HG02623 (cell line): ENCODE measurements around the gene H3-3A.
"Not testable (repeated sequence)": the region's sequence is repeated elsewhere in the genome, so short reads cannot be mapped to it uniquely, and the experiment has no call there.

Experiments used
- ATAC-seq: cut with Tn5 transposase; IDR thresholded peaks from one replicate; pipeline ENCODE4 v1.9.1; 2021; ENCODE audit warnings: moderate library complexity; ENCODE audit not compliant: unreplicated experiment

Gene H3-3A

DNA sequence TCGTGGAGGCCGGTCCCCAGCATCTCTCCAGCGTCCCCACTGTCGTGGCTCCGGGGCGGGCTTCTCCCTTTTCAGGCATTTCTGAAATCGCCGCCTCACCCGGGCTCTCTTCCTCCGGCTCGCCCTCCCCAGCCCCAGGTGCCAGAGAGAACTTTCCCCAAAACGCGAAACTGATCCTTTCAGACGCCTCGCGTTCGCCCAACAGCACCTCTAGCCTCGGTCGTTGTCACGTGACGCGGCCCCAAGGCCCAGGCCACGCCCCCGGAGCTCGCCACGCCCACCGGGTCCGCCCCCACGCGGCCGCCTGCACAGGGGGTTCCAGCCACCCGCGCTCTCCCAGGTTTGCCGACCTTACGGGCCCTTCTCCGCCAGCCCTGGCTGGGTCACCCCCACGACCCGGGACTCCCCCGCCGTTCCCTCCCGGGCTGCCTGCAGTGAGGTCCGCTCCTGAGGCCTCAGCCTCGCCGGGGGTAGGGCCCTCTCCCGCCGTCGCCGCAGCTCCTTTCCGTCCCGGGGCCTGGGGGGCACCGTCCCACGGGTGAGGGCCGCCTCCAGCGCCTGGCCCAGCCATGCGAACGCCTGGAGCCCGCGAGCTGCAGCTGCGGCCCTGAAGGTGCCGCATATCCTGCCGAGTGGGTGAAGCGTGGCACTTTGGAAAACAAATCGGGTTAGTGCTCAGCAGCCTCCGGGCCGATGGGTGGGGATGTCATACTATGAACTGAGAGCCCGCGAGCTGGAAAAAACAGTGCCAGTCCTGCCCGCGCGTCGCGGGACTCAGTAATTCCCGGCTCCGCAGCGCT, 21.0 kb downstream of the H3-3A start:
- peak; percentile 90 for ATAC-seq

DNA sequence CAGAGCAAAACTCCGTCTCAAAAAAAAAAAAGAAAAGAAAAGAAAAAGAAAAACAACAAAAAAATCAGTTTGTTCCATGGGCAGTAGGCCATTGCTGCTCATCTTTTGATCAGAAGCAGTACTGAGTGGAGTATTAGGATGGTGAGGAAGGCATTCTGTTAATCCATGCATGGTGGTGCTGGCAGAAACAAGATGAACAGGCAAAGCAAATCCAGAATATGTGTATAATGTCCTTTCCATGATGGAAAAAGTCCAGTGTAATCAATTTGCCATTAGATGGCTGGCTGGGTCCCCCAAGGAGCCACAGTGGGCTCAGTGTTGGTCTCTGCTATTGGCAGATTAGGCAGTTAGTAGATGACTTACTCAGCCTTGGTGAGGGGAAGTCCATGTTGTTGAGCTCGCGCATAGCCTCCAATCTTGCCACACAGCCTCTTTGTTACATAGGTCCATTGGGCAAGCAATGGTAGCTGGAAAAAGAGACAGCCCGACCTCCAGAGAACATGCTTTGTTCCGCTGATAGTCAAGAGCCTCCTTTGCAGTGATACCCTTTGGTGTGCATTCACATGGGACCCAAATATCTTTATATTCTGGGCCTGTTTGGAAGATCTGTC, 23.3 kb downstream of the H3-3A start:
- ATAC-seq = no peak

DNA sequence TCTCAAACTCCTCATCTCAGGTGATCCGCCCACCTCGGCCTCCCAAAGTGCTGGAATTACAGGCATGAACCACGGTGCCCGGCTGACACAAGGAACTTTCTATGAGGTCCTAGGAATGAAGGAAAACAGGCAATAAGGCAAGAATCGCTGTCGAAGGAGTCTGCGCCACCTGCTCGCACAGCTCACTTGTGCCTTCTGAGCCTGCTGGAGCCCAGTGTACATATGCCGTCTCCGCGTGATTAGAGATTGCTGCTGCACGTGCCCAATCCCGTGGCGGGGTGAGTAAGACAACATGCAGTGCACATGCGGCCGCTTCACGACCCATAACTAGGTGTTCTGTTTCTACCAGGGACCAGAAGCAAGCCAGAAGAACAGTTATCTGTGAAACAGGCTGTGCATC, 24.3 kb downstream of the H3-3A start:
- ATAC-seq = no peak

DNA sequence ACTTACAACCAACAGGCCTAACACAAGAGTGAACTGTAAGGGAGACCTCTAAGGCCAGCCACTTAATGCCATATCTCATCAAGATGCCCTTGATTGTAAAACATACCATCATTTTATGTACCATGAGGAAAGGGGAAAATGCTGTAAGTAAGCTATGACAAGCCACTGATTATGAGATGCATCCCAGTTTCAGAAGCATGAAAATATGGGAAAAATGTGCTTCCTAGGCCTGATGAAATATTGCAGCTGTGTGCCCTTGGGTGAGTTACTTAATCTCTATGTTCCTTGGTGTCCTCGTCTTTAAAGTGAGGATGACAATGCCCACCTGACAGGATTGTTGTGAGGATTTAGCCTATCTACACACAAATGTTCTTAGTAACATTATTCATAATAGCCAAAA, 28.9 kb downstream of the H3-3A start:
- no peak for ATAC-seq

DNA sequence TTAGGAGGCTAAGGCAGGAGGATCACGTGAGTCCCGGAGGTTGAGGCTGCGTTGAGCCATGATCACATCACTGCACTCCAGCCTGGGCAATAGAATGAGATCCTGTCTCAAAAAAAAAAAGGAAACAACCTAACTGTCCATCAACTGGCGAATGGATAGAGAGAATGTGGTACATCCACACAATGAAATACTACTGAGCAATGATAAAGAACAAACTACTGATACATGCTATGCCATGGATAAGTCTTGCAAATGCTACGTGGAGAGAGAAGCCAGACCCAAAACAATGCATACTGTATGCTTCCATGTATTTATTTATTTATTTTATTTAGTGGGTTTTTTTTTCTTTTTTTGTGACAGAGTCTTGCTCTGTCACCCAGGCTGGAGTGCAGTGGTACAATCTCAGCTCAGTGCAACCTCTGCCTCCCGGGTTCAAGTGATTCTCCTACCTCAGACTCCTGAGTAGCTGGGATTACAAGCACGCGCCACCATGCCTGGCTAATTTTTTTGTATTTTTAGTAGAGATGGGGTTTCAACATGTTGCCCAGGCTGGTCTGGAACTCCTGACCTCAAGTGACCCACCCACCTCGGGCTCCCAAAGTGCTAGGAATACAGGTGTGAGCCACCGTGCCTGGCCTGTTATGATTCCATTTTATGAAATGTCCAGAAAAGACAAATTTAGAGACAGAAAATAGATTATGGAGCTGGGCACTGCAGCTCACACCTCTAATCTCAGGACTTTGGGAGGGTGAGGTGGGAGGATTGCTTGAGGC, 29.7 kb downstream of the H3-3A start:
- ATAC-seq = not testable (repeated sequence)

DNA sequence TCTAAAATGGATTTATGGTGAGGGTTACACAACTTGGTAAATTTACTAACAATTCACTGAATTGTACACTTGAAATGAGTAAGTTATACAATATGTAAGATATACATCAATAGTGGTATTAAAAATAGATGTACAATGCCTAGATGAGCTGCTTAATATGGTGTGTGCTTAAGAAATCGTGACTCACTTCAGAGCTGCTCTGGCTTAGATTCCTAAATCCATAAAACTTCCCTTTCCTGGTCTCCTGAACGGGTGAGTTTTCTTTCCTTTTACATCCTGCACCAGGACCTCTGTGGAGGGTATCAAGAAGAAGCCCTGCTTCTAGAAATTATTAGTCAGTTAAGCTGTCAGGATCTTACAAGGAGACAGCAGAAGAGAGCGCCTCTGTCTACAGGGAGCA, 30.4 kb downstream of the H3-3A start:
- ATAC-seq = no peak

DNA sequence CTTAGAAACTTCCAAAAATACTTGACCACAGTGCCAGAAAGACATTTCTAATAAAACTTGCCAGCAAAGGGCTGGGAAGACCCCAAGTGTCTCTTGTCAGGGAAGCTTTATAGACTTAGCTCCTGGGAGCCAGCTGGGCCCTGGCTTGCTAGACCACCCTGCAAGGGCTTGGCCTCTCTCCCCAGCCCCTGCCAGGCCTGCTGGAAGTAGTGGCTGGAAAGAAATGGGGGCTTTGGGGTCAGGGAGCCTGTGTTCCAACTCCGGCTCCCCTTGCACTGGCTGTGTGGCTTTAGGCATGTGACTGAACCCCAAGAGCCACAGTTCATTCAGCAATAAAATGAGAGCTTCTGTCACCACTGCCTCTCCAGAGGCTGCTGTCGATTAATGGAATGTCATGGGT, 31.1 kb downstream of the H3-3A start:
- ATAC-seq = no peak

DNA sequence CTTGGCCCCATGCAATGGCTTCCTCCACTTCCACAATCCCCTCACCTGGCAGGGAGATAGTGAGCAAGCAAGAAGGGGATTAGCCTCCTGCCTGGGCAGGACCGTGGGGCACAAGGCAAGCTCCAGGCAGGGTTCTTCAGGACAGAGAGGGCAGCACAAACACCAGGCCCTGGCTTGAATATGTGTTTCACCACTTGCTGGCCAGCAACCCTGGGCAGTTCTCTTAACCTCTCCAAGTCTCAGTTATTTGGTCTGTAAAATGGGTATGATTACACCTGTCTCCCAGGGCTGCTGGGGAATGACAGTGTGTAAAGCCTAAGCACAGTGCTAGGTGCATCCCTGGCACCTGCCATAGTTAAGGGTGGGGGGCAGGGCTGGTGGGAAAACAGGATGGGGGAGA, 31.9 kb downstream of the H3-3A start:
- no peak for ATAC-seq

DNA sequence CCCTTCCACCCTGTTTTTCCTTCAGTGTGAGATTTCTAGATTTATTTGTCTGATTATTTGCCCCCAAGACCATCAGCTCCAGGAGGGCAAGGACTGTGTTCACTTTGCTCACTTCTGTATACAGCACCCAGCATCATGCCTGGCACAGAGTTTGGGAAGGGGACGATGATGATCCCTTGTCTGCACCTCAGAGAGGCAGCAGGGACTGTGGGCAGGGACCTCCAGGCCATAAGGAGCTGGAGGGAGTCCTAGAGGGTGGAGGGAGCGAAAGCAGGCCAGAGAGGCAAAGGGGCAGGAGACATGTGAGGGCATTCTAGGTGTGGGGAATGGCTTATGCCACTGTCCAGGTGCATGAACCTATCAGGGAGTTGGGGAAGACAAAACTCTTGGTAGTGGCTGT, 32.8 kb downstream of the H3-3A start:
- no peak for ATAC-seq

DNA sequence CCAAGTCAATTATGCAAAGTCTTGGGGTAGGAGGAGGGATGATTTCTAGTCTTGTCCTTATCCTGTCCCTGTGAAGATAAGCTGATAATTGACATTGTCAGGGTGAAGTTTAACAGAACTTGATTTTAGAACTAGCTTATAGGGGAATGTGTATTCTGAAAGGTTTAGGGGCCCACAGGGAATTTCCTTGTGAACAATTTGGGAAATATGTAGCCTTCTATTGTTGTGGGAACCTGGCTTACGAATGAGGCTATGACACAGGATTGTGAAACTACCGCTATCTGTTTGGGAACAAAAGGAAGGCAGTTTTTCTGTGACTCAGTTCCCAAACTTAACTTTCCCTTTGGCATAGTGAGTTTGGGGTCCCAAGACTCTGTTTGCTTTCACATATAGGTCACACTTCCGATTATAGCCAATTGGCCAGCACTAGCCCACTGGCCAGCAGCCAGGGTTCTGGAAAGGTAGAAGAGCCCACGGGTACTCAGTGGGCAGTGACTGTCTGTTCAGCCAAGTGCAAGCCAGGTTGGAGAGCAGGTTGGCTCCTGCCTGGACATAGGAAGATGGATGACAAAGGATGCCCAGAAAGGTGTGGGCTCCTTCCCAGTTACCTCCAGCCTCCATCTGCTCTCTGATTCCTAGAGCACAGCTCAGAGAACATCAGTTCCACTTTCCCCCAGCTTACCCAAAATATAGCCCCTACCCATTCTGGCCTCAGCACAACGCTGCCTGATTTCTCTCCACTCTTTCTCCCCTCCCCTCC, 35.5 kb downstream of the H3-3A start:
- ATAC-seq = no peak

DNA sequence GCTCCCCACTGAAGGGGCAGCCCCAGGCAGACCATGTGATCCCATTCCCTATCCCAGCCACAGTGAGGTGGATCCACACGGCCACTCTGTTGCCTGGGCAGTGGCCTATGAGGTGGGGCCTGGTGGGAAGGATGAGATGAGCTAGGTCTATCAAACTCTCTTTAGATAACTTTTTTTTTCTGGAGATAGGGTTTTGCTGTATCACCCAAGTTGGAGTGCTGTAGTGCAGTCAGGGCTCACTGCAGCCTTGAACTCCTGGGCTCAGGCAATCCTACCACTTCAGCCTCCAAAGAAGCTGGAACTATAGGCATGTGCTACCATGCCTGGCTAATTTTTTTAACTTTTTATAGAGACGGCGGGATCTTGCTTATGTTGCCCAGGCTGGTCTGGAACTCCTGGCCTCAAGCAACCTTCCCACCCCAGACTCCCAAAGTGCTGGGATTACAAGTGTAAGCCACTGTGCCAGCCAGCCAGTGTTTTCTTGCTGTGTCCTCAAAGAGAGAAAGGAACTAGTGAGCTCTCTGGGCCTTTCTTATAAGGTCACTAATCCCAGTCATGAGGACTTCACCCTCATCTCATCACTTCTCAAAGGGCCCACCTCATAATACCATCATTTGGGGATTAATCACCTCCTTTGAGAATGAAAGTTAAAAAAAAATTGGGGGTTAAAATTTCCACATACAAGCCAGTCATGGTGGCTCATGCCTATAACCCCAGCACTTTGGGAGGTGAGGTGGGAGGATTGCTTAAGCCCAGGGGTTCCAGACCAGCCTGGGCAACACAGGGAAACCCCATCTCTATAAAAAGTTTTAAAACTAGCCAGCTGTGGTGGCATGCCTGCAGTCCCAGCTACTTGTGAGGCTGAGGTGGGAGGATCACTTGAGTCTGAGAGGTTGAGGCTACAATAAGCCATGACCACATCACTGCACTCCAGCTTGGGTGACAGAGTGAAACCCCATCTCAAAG, 36.6 kb downstream of the H3-3A start:
- no peak for ATAC-seq

DNA sequence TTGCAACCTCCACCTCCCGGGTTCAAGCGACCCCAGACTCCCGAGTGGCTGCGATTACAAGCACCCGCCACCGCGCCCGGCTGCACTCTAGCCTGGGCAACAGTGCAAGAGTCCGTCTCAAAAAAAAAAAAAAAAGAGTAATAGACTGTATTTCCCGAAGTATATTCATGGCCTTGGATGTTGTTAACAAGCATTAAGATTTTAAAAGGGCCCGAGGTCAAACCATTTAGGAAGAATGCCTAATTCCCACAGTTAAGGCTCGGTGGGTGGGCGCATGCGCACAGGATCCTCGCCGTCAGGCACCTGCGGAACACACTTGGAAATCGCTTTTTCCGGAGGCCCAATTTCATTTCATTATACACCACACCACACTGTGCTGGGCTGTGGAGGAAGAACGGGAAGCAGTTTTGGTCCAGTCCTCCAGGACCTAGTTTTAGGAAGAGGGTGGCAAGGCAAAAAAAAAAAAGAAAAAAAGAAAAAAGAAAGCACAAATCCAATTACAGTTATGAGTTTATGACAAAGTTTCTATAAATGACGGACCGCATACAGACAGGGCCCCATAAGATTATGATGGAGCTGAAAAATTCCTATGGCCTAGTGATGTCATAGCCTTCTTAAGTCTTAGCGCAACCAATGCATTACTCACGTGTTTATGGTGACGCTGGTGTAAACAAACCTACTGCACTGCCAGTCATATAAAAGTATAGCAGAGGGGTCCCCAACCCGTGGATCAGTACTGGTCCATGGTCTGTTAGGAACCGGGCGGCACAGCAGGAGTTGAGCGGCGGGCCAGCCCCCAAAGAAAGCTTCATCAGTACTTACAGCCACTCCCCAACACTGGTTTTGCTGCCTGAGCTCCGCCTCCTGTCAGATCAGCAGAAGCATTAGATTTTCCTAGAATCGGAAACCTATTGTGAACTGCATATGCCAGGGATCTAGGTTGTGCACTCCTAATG, 38.2 kb downstream of the H3-3A start:
- no peak for ATAC-seq

DNA sequence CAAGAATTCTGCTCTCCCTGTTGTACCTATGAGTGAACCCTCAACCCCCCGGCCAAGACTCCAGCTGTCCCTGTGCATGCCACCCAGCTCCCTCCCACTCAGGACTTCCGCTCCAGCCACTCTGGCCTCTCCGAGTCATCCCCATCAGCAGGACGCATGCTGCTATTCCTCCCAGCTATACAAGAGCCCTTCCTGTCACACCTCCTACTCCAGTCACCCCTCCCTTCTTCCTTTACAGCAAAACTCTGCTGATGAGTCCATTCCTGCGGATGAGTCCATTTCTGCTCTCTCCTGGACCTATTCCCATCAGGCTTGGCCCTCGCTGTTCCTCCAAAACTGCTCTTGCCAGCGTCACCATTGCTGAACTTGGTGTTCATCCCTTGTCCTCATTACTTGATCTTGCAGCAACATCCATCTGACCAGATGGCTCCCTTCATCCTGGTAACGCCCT, 42.2 kb downstream of the H3-3A start:
- no peak for ATAC-seq

DNA sequence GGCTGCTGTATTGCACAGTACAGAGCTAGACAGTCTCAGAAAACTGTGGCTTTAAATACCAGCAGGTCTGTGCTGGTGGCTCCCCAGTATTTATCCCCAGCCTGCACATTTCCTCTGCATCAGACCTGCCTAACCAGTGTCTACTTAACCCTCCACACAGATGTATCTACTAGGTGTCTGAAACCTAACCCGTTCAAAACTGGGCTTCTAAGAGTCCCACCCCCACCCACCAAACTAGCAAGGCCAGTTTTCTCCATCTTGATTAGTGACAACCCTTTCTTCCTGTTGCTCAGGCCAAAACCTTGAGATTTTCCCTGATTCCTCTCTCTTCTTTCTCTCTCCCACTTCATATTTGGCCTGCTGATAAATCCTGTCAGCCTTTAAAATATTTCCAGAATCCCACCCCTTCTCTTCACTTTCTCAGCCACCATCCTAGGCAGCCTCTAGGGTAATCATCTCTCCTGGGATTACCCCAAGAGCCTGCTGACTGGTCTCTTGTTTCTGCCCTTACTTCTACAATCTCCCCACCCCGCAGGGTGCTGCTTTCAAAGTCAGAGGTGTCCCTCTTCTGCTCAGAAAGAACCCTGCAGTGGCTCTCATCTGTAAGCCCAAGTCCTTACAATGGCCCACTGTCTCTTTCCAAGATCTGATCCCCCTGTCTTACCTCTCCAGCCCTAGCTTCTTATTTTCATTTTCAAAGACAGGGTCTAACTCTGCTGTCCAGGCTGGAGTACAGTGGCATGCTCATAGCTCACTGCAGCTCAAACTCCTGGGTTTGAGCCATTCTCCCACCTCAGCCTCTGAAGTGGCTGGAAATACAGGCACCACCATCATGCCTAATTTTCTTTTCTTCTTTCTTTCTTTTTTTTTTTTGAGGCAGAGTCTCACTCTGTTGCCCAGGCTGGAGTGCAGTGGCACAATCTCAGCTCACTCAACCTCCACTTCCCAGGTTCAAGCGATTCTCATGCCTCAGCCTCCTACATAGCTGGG, 45.2 kb downstream of the H3-3A start:
- ATAC-seq = no peak

DNA sequence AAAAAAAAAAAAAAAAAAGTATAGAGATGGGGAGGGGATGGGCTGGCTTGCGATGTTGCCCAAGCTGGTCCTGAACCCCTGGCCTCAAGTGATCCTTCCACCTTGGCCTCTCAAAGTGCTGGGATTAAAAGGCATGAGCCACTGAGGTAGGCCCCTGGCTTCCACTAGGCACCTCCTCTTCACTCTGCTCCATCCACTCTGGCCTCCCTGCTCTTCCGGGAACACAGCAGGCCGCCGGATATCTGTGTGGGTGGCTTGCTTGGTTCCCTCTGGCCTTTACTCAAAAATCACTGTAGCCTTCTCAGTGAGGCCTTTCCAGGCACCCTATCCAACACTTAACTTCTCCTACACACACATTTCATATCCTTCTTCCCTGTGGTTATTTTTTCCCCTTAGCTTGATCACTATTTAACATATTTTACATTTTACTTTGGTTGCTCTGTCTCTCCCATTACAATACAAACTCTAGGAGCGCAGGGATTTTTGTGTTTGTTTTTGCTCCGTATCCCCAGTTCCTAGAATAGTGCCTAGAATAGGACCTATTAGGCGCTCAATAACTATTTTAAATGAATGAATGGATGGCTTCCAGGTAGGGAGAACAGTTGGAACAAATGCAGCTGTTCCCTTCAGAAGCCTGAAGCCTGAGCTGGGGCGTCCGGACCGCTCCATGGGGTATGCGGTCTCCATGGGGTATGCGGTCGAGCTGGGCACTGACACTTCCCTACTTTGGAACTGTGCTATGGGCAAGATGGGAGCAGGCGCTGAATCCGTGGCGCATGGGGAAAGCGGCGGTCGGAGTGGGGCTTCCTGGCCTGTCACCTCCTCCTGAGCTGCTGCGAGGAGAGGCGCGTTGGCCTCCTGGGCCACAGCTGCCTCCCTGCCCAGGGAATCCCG, 46.7 kb downstream of the H3-3A start:
- ATAC-seq = no peak

DNA sequence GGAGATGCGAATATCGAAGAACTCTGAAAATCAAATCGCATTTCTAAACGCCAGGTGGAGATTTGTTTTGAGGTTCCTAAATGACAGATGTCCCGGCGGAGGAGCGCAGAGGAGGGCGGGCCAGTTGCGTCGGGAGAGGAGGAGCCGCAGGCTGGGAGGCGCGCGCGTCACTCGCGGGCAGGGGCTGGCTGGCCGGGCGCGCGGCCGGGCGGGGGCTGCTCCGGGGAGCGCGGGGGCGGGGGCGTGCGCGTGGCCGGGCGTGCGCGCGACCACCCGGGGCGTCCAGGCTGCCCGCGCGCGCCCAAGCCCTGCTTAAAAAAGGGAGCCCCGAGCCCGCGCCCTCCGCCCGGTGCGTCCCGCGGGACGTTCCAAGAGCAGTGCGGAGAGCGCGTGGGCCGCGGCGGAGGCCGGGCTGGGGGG, 47.3 kb downstream of the H3-3A start:
- peak; percentile 72 for ATAC-seq
